NB4 (cell line): ENCODE data around the gene PLEKHH3.

ENCODE experiments used
- DNase-seq: peaks from one replicate; pipeline ENCODE4 v3.0.0; 2010; ENCODE audit warnings: low read depth
- H3K4me3 ChIP-seq: one replicate; pipeline ENCODE4 v1.5.1; 2011; ENCODE audit warnings: mild to moderate bottlenecking, low read depth, low read length, moderate library complexity
- MAX ChIP-seq: IDR thresholded peaks from 2 replicates; pipeline ENCODE4 v1.6.1; 2011; ENCODE audit warnings: low read depth, low read length
- MYC ChIP-seq: IDR thresholded peaks from 2 replicates; pipeline ENCODE4 v1.6.1; 2011; ENCODE audit warnings: low read depth, low read length
- POLR2A ChIP-seq: IDR thresholded peaks from 2 replicates; pipeline ENCODE4 v1.6.1; 2011; ENCODE audit warnings: mild to moderate bottlenecking; ENCODE audit not compliant: insufficient read length; ENCODE audit errors: extremely low read depth
- TF ChIP-seq, protein P1 (sequence below): IDR thresholded peaks from one replicate; pipeline ENCODE4 v1.5.1; 2012; ENCODE audit warnings: low read depth, low read length

The PLEKHH3 gene

DNA sequence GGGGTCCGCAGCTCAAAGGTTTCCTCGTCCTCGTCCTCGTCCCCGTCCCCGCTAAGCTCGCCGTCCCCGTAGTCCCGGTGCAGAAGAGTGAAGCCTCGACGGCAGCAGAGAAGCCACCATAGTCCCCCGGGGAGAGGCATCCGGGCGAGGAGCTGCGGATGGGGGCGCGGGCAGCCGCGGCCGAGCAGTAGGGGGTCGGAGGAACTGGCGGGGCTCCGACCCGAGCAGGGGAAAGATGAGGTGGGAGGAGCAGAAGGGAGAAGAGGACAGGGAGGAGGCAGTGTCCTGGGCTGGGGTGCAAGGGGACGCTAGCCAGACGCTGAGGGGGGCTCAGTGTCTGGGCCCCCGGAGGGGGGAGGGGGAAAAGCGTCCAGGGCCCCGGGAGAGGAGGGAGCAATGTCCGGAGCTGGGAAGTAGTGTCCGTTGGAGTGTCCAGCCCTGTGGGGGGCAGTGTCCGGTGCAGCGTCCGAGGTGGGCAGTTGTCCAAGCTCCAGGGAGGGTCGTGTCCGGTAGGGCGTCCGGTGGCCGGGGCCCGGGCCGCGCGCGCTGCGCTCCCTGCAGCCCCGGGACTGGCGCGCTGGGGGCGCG lies at the start of gene PLEKHH3:
PLEKHH3 (minus strand) TSS at position 571 of the 588 bp plus-strand sequence; CDS start at position 140, 431 bp downstream.
- DNase-seq, result peak; percentile 75
- H3K4me3 ChIP-seq, result peak within 1 kb of the TSS; percentile 77
- TF ChIP-seq MYC (no peak), POLR2A (peak; percentile 32), MAX (peak; percentile 16; the same call in 1 of the 2 replicates)
- TF ChIP-seq, protein P1, sequence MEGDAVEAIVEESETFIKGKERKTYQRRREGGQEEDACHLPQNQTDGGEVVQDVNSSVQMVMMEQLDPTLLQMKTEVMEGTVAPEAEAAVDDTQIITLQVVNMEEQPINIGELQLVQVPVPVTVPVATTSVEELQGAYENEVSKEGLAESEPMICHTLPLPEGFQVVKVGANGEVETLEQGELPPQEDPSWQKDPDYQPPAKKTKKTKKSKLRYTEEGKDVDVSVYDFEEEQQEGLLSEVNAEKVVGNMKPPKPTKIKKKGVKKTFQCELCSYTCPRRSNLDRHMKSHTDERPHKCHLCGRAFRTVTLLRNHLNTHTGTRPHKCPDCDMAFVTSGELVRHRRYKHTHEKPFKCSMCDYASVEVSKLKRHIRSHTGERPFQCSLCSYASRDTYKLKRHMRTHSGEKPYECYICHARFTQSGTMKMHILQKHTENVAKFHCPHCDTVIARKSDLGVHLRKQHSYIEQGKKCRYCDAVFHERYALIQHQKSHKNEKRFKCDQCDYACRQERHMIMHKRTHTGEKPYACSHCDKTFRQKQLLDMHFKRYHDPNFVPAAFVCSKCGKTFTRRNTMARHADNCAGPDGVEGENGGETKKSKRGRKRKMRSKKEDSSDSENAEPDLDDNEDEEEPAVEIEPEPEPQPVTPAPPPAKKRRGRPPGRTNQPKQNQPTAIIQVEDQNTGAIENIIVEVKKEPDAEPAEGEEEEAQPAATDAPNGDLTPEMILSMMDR, result peak; percentile 2

- TF ChIP-seq, protein P1, result no peak
- TF ChIP-seq MAX, result no peak
- TF ChIP-seq POLR2A, result no peak
- no peak for TF ChIP-seq MYC
- DNase-seq, result no peak
- H3K4me3 ChIP-seq, result no peak overlapping the region
Measured at GRCh38 chr17:42725143-42725542, 48.3 kb upstream of the PLEKHH3 start.

GRCh38 chr17:42723636-42724035 lies 46.8 kb upstream of the PLEKHH3 start:
- H3K4me3 ChIP-seq, result no peak overlapping the region
- DNase-seq, result no peak
- TF ChIP-seq, protein P1, result no peak
- TF ChIP-seq MAX, result no peak
- no peak for TF ChIP-seq MYC

GRCh38 chr17:42720996-42721583 lies 44.3 kb upstream of the PLEKHH3 start:
- H3K4me3 ChIP-seq, result no peak overlapping the region
- TF ChIP-seq, protein P1, result peak; percentile 38
- TF ChIP-seq POLR2A, result no peak

DNA sequence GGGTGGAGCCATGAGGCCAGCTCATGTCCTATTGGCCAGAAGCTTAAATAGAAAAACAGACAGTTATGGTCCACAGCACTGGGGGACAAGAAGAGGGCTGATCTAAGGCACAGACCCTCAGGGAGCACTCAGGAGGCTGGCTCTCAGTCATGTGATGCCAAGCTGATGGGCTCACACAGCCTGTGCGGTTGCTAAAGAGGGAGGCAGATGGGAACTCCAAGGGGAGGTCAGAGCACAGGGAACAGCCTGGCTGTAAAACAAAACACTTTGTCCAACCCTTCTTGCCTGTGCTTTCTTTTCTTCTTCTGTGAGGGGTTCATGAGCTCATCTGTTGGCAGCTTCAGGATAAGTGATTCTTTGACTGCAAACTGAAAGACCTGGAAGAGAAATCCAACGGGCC lies 32.8 kb upstream of the PLEKHH3 start:
- DNase-seq, result no peak
- H3K4me3 ChIP-seq, result no peak overlapping the region
- TF ChIP-seq, protein P1, result no peak
- TF ChIP-seq MYC (no peak), MAX (no peak), POLR2A (no peak)

More at GRCh38 chr17:42720996-42721583, 44.3 kb upstream of the PLEKHH3 start:
- DNase-seq, result peak; percentile 68
